Skeletal muscle tissue (tissue), 4 donors: ENCODE results near the gene SPRED1. TPM values are rescaled to one million over a fixed set of nuclear protein-coding genes. Genes with fewer than 3 reads are reported as not detected.
"Not testable (repeated sequence)": the region's sequence is repeated elsewhere in the genome, so short reads cannot be mapped to it uniquely, and the experiment has no call there.

Experiments used
- H3K27ac ChIP-seq: one replicate; pipeline ENCODE4 v1.7.0; 2013; ENCODE audit warnings: mild to moderate bottlenecking, low read depth, low read length, inconsistent platforms
- H3K27me3 ChIP-seq, 3 donors: one replicate each; pipeline ENCODE4 v1.7.0; 2013; ENCODE audit warnings: low read length in 3 of 3; ENCODE audit not compliant: control insufficient read depth in 3 of 3, insufficient read depth in 3 of 3
- H3K36me3 ChIP-seq, 3 donors: one replicate each; pipeline ENCODE4 v1.7.0; 2013; ENCODE audit warnings: low read length in 3 of 3; ENCODE audit not compliant: control insufficient read depth in 3 of 3, insufficient read depth in 3 of 3
- H3K4me1 ChIP-seq, 3 donors: one replicate each; pipeline ENCODE4 v1.7.0; 2013; ENCODE audit warnings: low read length in 3 of 3, mild to moderate bottlenecking in 3 of 3; ENCODE audit not compliant: control insufficient read depth in 3 of 3, insufficient read depth in 3 of 3
- H3K4me3 ChIP-seq, 3 donors: one replicate each; pipeline ENCODE4 v1.7.0; 2013; ENCODE audit warnings: low read length in 3 of 3
- H3K9ac ChIP-seq, 3 donors: one replicate each; pipeline ENCODE4 v1.7.0; 2013; ENCODE audit warnings: low read length in 3 of 3, mild to moderate bottlenecking in 3 of 3, moderate library complexity in 2 of 3, low read depth in 1 of 3
- H3K9me3 ChIP-seq, 3 donors: one replicate each; pipeline ENCODE4 v1.7.0; 2013; ENCODE audit warnings: low read length in 3 of 3; ENCODE audit not compliant: control insufficient read depth in 3 of 3
- total RNA-seq: library from RNA; depleted of rRNA; stranded (reverse); fragments of >200 nt; gene quantifications from one replicate; pipeline ENCODE4 v1.2.3, GENCODE V29; 2014
- donor health status: Osteomylitis.

SPRED1 gene
- total RNA-seq, 1 donor from 2014 or later: 37.6 TPM

GRCh38 chr15:38229705-38230310 is 22.8 kb upstream of the SPRED1 start:
- H3K27ac ChIP-seq: no peak overlapping the region
- no peaks in the 10 kb centered on the region for H3K9me3 ChIP-seq
- no peaks in the 10 kb centered on the region for H3K4me1 ChIP-seq
- no peaks in the 10 kb centered on the region for H3K27me3 ChIP-seq
- no peak overlapping the region for H3K9ac ChIP-seq
- no peaks in the 10 kb centered on the region for H3K36me3 ChIP-seq
- H3K4me3 ChIP-seq: no peak overlapping the region

GRCh38 chr15:38231436-38231835 is 21.2 kb upstream of the SPRED1 start:
- Histone ChIP-seq H3K27me3 (no peaks in the 10 kb centered on the region), H3K27ac (no peak overlapping the region), H3K9ac (no peak overlapping the region), H3K36me3 (no peaks in the 10 kb centered on the region), H3K9me3 (no peaks in the 10 kb centered on the region), H3K4me1 (no peaks in the 10 kb centered on the region), H3K4me3 (no peak overlapping the region)

GRCh38 chr15:38237021-38237420 is 15.6 kb upstream of the SPRED1 start:
- not testable (repeated sequence) for H3K36me3 ChIP-seq, H3K4me1 ChIP-seq, H3K9me3 ChIP-seq, H3K9ac ChIP-seq, H3K27ac ChIP-seq, H3K4me3 ChIP-seq, H3K27me3 ChIP-seq

GRCh38 chr15:38238311-38238710 is 14.3 kb upstream of the SPRED1 start:
- no peak overlapping the region for H3K9ac ChIP-seq
- H3K4me1 ChIP-seq: no peaks in the 10 kb centered on the region
- H3K27ac ChIP-seq: no peak overlapping the region
- no peaks in the 10 kb centered on the region for H3K27me3 ChIP-seq
- no peaks in the 10 kb centered on the region for H3K36me3 ChIP-seq
- H3K9me3 ChIP-seq: no peaks in the 10 kb centered on the region
- no peak overlapping the region for H3K4me3 ChIP-seq

GRCh38 chr15:38242055-38242454 is 10.6 kb upstream of the SPRED1 start:
- Histone ChIP-seq H3K4me3 (no peak overlapping the region), H3K9me3 (no peaks in the 10 kb centered on the region), H3K9ac (no peak overlapping the region), H3K36me3 (no peaks in the 10 kb centered on the region), H3K27ac (no peak overlapping the region), H3K4me1 (no peaks in the 10 kb centered on the region), H3K27me3 (no peaks in the 10 kb centered on the region)

- Histone ChIP-seq H3K36me3 (no peaks in the 10 kb centered on the region), H3K27me3 (no peaks in the 10 kb centered on the region), H3K9me3 (no peaks in the 10 kb centered on the region), H3K4me3 (no peak overlapping the region), H3K4me1 (no peaks in the 10 kb centered on the region), H3K27ac (no peak overlapping the region), H3K9ac (no peak overlapping the region)
These were observed 9.2 kb upstream of the SPRED1 start for GRCh38 chr15:38243278-38244055.

- no peak overlapping the region for H3K9ac ChIP-seq
- no peak overlapping the region for H3K4me3 ChIP-seq
- no peaks in the 10 kb centered on the region for H3K27me3 ChIP-seq
- no peak overlapping the region for H3K27ac ChIP-seq
- H3K36me3 ChIP-seq: no peaks in the 10 kb centered on the region
- no peaks in the 10 kb centered on the region for H3K9me3 ChIP-seq
- peaks cover 6 to 10% (median 7%) of the 10 kb centered on the region in 3 donors for H3K4me1 ChIP-seq
These were observed 5.3 kb upstream of the SPRED1 start for GRCh38 chr15:38247336-38247735.

GRCh38 chr15:38253351-38253781 is 730 bp downstream of the SPRED1 start:
- H3K27me3 ChIP-seq: no peaks in the 10 kb centered on the region
- H3K27ac ChIP-seq: peak overlapping the region; percentile 91
- H3K36me3 ChIP-seq: no peaks in the 10 kb centered on the region
- H3K9ac ChIP-seq: peak overlapping the region; percentile 73 to 86 (median 74)
- H3K4me1 ChIP-seq: peaks cover 10 to 23% (median 12%) of the 10 kb centered on the region in 3 donors
- H3K4me3 ChIP-seq: peak overlapping the region; percentile 78 to 93 (median 83)
- H3K9me3 ChIP-seq: no peaks in the 10 kb centered on the region

- Histone ChIP-seq H3K9ac (peak overlapping the region; percentile 73 to 86 (median 74)), H3K27me3 (no peaks in the 10 kb centered on the region), H3K27ac (peak overlapping the region; percentile 38), H3K9me3 (no peaks in the 10 kb centered on the region), H3K4me1 (peaks cover 10 to 23% (median 12%) of the 10 kb centered on the region in 3 donors), H3K36me3 (no peaks in the 10 kb centered on the region), H3K4me3 (peak overlapping the region; percentile 78 to 93 (median 83))
These were observed 1.6 kb downstream of the SPRED1 start for GRCh38 chr15:38254051-38254883.

- H3K4me1 ChIP-seq: peaks cover 6 to 23% (median 9%) of the 10 kb centered on the region in 3 donors
- no peak overlapping the region for H3K27ac ChIP-seq
These were observed 3.1 kb downstream of the SPRED1 start for GRCh38 chr15:38255690-38256089.

More at GRCh38 chr15:38255690-38256089, 3.1 kb downstream of the SPRED1 start:
- Histone ChIP-seq H3K27me3 (no peaks in the 10 kb centered on the region), H3K4me3 (peak overlapping the region in 1 of 3 donors; percentile 93), H3K36me3 (no peaks in the 10 kb centered on the region), H3K9me3 (no peaks in the 10 kb centered on the region), H3K9ac (no peak overlapping the region)
